IMR-90 (cell line): Measurements from ENCODE around the gene FOXD4L6. TPM values are rescaled to one million over a fixed set of nuclear protein-coding genes. Genes with fewer than 3 reads are reported as not detected.
"Not testable (repeated sequence)": the region's sequence is repeated elsewhere in the genome, so short reads cannot be mapped to it uniquely, and the experiment has no call there.

Experiments used
- ATAC-seq: fragments of 200-7000 bp; cut with Tn5 transposase; 2 replicates; pipeline ENCODE4 v1.9.1; 2020; ENCODE audit warnings: low read depth, mild to moderate bottlenecking, moderate library complexity
- BruUV-seq: library from RNA; stranded (reverse); fragments of 400-500 nt; replicated peaks from 2 replicates; lab custom pipeline; 2021; lab: Mats Ljungman, UMichigan
- CTCF ChIA-PET: fragments of 300-600 bp; formaldehyde crosslinking; extraction: SDS; loops from one replicate; lab custom pipeline; 2021; ENCODE audit warnings: antibody characterized with exemption; lab: Yijun Ruan, JAX
- POLR2A ChIA-PET: fragments of 300-600 bp; sonication (Branson Sonifier 250); formaldehyde crosslinking; loops from one replicate; lab custom pipeline; 2022; ENCODE audit warnings: antibody characterized with exemption; ENCODE audit not compliant: unreplicated experiment; lab: Charles Lee
- DNase-seq: peaks from one replicate; pipeline ENCODE4 v3.0.0; 2013
- H2AFZ ChIP-seq: replicated peaks from 2 replicates; pipeline ENCODE3; 2013; ENCODE audit warnings: low read length, mild to moderate bottlenecking; ENCODE audit not compliant: poor library complexity
- H2AK5ac ChIP-seq: 2 replicates; pipeline ENCODE4 v1.6.1; 2013; ENCODE audit warnings: low read depth, low read length, inconsistent platforms
- H2AK9ac ChIP-seq: replicated peaks from 2 replicates; pipeline ENCODE3; 2013; ENCODE audit warnings: mild to moderate bottlenecking, low read depth, low read length, moderate library complexity; ENCODE audit not compliant: poor library complexity
- H2BK120ac ChIP-seq: 2 replicates; pipeline ENCODE4 v1.6.1; 2013; ENCODE audit warnings: low read depth, low read length, inconsistent platforms
- H2BK15ac ChIP-seq: 3 replicates; pipeline ENCODE4 v1.6.1; 2013; ENCODE audit warnings: low read depth, low read length, inconsistent platforms
- H2BK20ac ChIP-seq: 2 replicates; pipeline ENCODE4 v1.6.1; 2013; ENCODE audit warnings: low read depth, mild to moderate bottlenecking, inconsistent platforms, low read length, moderate library complexity
- H2BK5ac ChIP-seq: 2 replicates; pipeline ENCODE4 v1.6.1; 2013; ENCODE audit warnings: mild to moderate bottlenecking, low read depth, low read length, inconsistent platforms; ENCODE audit not compliant: poor library complexity, severe bottlenecking
- H3K14ac ChIP-seq: replicated peaks from 2 replicates; pipeline ENCODE4 v1.6.1; 2013; ENCODE audit warnings: low read depth, low read length, inconsistent platforms
- H3K18ac ChIP-seq: 2 replicates; pipeline ENCODE4 v1.6.1; 2013; ENCODE audit warnings: low read depth, low read length, control low read depth
- H3K23ac ChIP-seq: 2 replicates; pipeline ENCODE4 v1.6.1; 2013; ENCODE audit warnings: low read depth, low read length, inconsistent platforms
- H3K27ac ChIP-seq: 2 replicates; pipeline ENCODE4 v1.5.1; 2013; ENCODE audit warnings: mild to moderate bottlenecking, control low read depth, low read length; ENCODE audit not compliant: insufficient read depth
- H3K27me3 ChIP-seq: 2 replicates; pipeline ENCODE4 v1.6.1; 2013; ENCODE audit warnings: low read length; ENCODE audit not compliant: control insufficient read depth, insufficient read depth
- H3K36me3 ChIP-seq: 2 replicates; pipeline ENCODE4 v1.6.1; 2013; ENCODE audit warnings: low read length, mixed read lengths; ENCODE audit not compliant: control insufficient read depth, insufficient read depth
- H3K4ac ChIP-seq: 2 replicates; pipeline ENCODE4 v1.6.1; 2013; ENCODE audit warnings: low read depth, low read length, inconsistent platforms
- H3K4me1 ChIP-seq: 2 replicates; pipeline ENCODE4 v1.6.1; 2013; ENCODE audit warnings: low read length, mixed read lengths; ENCODE audit not compliant: control insufficient read depth, insufficient read depth
- H3K4me2 ChIP-seq: 2 replicates; pipeline ENCODE4 v1.6.1; 2013; ENCODE audit warnings: low read depth, mild to moderate bottlenecking, control low read depth, low read length, moderate library complexity
- H3K4me3 ChIP-seq: 2 replicates; pipeline ENCODE4 v1.5.1; 2013; ENCODE audit warnings: low read depth, mild to moderate bottlenecking, control low read depth, low read length, moderate library complexity; ENCODE audit not compliant: insufficient read depth
- H3K56ac ChIP-seq: 2 replicates; pipeline ENCODE4 v1.6.1; 2013; ENCODE audit warnings: low read length, inconsistent platforms; ENCODE audit not compliant: insufficient read depth; ENCODE audit errors: extremely low read depth
- H3K79me1 ChIP-seq, 2 experiments: 2 replicates each; pipeline ENCODE4 v1.6.1; 2013; ENCODE audit warnings: low read length in 2 of 2, inconsistent platforms in 1 of 2, low read depth in 1 of 2
- H3K9ac ChIP-seq: 2 replicates; pipeline ENCODE4 v1.6.1; 2013; ENCODE audit warnings: low read depth, low read length, control low read depth
- H3K9me1 ChIP-seq: 2 replicates; pipeline ENCODE4 v1.6.1; 2013; ENCODE audit warnings: low read length, inconsistent platforms; ENCODE audit not compliant: insufficient read depth
- H3K9me3 ChIP-seq: 2 replicates; pipeline ENCODE4 v1.6.1; 2013; ENCODE audit warnings: low read length; ENCODE audit not compliant: control insufficient read depth, insufficient read depth
- H4K20me1 ChIP-seq: 2 replicates; pipeline ENCODE4 v1.6.1; 2013; ENCODE audit warnings: low read length, inconsistent platforms; ENCODE audit not compliant: insufficient read depth
- H4K5ac ChIP-seq: 2 replicates; pipeline ENCODE4 v1.6.1; 2013; ENCODE audit warnings: mild to moderate bottlenecking, low read depth, low read length, control low read depth
- H4K8ac ChIP-seq, 2 experiments: 2 replicates each; pipeline ENCODE4 v1.6.1; 2013; ENCODE audit warnings: low read depth in 2 of 2, low read length in 2 of 2, control low read depth in 1 of 2, inconsistent platforms in 1 of 2
- H4K91ac ChIP-seq: 2 replicates; pipeline ENCODE4 v1.6.1; 2013; ENCODE audit warnings: low read depth, low read length, inconsistent platforms; ENCODE audit not compliant: insufficient read depth
- WGBS, 2 experiments: methylation state at CpG; one replicate each; pipeline versions ENCODE4 v1.1.5 to v1.1.7; 2013; ENCODE audit warnings: missing lambda C conversion rate in 2 of 2; ENCODE audit not compliant: insufficient read length in 1 of 2; ENCODE audit errors: extremely low coverage in 2 of 2; 5-methylcytosine and 5-hydroxymethylcytosine counted together
- dilution Hi-C: fragments of 300-500 bp; cut with HindIII; formaldehyde crosslinking; loops from one replicate; pipeline ENCODE4 v1.14.3; 2018; ENCODE audit warnings: low sequenced_read_pairs; ENCODE audit not compliant: unreplicated experiment
- in situ Hi-C: fragments of 300-500 bp; cut with MboI; formaldehyde crosslinking; loops from 3 replicates; pipeline ENCODE4 v1.14.3; 2019; ENCODE audit warnings: low sequenced_read_pairs, inconsistent platforms, mixed read lengths
- intact Hi-C: fragments of 100-400 bp; cut with micrococcal nuclease; formaldehyde crosslinking; loops from 2 replicates; pipeline ENCODE4 v1.10.0; 2022
- polyA plus RNA-seq, 3 experiments: library from polyadenylated mRNA; depleted of rRNA; stranded (reverse); fragments of >200 nt; gene quantifications; 2 replicates each; pipeline ENCODE4 v1.2.3, GENCODE V29; 2012; ENCODE audit warnings: low replicate concordance in 1 of 3
- total RNA-seq: library from RNA; depleted of rRNA; stranded (reverse); fragments of >200 nt; gene quantifications from 2 replicates; pipeline ENCODE4 v1.2.3, GENCODE V29; 2012

The FOXD4L6 gene
- total and polyA plus RNA-seq, 2 of the 4 experiments (the other 2 are of a cell fraction), result not detected

DNA sequence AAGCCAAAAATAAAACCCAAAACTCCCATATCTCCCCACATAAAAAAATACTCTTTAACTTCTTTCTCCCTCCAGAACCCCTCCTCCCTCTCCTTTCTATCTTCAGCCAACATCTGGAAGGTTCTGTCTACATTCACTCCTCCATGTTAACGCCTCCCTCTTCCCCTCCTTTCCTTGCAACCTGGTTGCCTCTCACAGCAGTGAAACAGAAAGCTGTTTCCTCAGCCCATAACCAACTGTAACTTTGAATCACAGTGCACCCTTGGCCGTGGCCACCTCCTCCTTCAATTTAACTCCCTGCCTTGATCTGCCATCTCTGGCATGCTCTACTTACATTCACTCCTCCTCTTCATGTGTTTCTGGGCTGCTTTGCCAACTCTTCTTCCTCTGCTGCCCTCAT is 33.4 kb downstream of the FOXD4L6 start:
- H2AK9ac ChIP-seq, DNase-seq, H3K4me3 ChIP-seq, H3K18ac ChIP-seq, H3K4ac ChIP-seq, ATAC-seq, H3K9me1 ChIP-seq, H3K14ac ChIP-seq, H3K23ac ChIP-seq, H2BK5ac ChIP-seq, in situ Hi-C loops, H4K20me1 ChIP-seq, intact Hi-C loops, POLR2A ChIA-PET, H3K27ac ChIP-seq, H3K56ac ChIP-seq, dilution Hi-C loops, H3K9me3 ChIP-seq, H2BK15ac ChIP-seq, H2AFZ ChIP-seq, H2BK20ac ChIP-seq, H4K5ac ChIP-seq, H2BK120ac ChIP-seq, BruUV-seq, H3K4me2 ChIP-seq, CTCF ChIA-PET, H4K8ac ChIP-seq, H3K79me1 ChIP-seq, H3K9ac ChIP-seq, H4K91ac ChIP-seq, H3K4me1 ChIP-seq, H3K36me3 ChIP-seq, H3K27me3 ChIP-seq, H2AK5ac ChIP-seq: not testable (repeated sequence)
- no CpG with 5 or more reads among the region's 2 CpGs for WGBS, 2 experiments

DNA sequence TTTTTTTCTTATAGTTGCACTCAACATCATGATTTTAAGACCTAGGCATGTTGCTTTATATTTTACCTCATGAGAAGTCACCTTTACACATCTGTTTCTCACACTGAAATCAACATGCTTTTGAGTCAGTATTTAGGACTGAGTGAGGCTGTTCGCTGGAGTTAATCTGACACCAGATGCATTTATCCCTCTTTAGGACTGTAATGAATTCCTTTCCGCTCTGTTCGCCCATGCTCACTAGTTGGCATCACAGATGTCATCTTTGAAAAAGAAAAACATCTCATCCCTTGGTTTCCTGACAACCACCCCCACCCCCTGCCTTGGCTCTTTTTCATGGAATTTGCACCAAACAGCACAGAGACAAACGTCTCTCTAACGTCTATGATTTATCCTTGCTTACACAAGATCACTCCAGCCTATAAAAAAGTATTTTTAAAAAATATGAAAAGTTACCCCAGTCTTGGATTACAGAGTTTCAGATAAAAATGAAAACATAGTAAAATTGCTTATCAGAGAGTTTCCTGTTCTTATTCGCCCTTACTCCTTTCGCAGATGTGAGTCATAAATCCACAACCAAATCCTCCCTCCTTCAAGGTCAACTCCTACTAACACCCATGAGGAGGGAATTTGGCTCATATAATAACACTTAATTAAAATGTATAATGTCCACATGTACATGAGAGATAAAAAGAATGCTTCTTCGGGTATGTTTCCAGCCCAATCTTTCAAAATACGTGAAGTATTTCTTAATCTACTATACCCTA is 34.3 kb downstream of the FOXD4L6 start:
- H3K27me3 ChIP-seq, H2BK120ac ChIP-seq, H4K8ac ChIP-seq, H3K9ac ChIP-seq, intact Hi-C loops, H3K4me2 ChIP-seq, H3K4ac ChIP-seq, H2AK5ac ChIP-seq, H4K5ac ChIP-seq, H2BK20ac ChIP-seq, H3K4me3 ChIP-seq, CTCF ChIA-PET, DNase-seq, H3K36me3 ChIP-seq, H2BK15ac ChIP-seq, H3K9me3 ChIP-seq, H3K56ac ChIP-seq, H2BK5ac ChIP-seq, BruUV-seq, H4K91ac ChIP-seq, H4K20me1 ChIP-seq, H3K23ac ChIP-seq, H2AK9ac ChIP-seq, H3K14ac ChIP-seq, H3K79me1 ChIP-seq, dilution Hi-C loops, H3K9me1 ChIP-seq, in situ Hi-C loops, H2AFZ ChIP-seq, H3K4me1 ChIP-seq, H3K18ac ChIP-seq, H3K27ac ChIP-seq, POLR2A ChIA-PET: not testable (repeated sequence)
- no CpG with 5 or more reads among the region's 9 CpGs for WGBS, 2 experiments
- peak; percentile 61 for ATAC-seq
